Body of pancreas (tissue), 4 donors: ENCODE results near the gene GAB1. TPM values are rescaled to one million over a fixed set of nuclear protein-coding genes. Genes with fewer than 3 reads are reported as not detected.

Experiments used
- ATAC-seq: fragments of 150-250 bp; one replicate; pipeline ENCODE4 v1.9.1; 2016
- DNase-seq, 4 donors: peaks; one replicate each; pipeline ENCODE4 v3.0.0-alpha.2; 2019
- H3K27ac ChIP-seq, 4 donors: fragments of 200-600 bp; sonication (generic); 1 replicate in 3 of 4; 2 replicates in 1 of 4; pipeline versions ENCODE4 v1.5.1 to v1.6.1; 2016 to 2019; ENCODE audit warnings: mild to moderate bottlenecking in 1 of 4, mixed read lengths in 1 of 4, moderate library complexity in 1 of 4
- H3K27me3 ChIP-seq, 2 donors: fragments of 200-600 bp; sonication (generic); one replicate each; pipeline ENCODE4 v1.6.0; 2016; ENCODE audit warnings: mild to moderate bottlenecking in 1 of 2
- H3K36me3 ChIP-seq, 2 donors: fragments of 200-600 bp; sonication (generic); replicated peaks in 1 of 2; 2 replicates each; pipeline ENCODE4 v1.5.1; 2016; ENCODE audit warnings: low read depth in 2 of 2; ENCODE audit not compliant: insufficient read depth in 1 of 2
- H3K4me1 ChIP-seq: fragments of 200-600 bp; sonication (generic); one replicate; pipeline ENCODE4 v1.6.0; 2016
- H3K4me3 ChIP-seq, 2 donors: fragments of 200-600 bp; sonication (generic); 1 replicate in 1 of 2; 2 replicates in 1 of 2; pipeline ENCODE4 v1.5.1; 2016 to 2019
- H3K9me3 ChIP-seq, 3 donors: fragments of 200-600 bp; sonication (generic); 1 replicate in 2 of 3; 2 replicates in 1 of 3; pipeline ENCODE4 v1.5.1; 2016
- CTCF ChIP-seq, 7 experiments: fragments of 450-650 bp in 4 of 7; fragments of 200-600 bp in 3 of 7; sonication (generic) in 3 of 7; IDR thresholded peaks; one replicate each; pipeline ENCODE4 v1.5.1; 2016 to 2019; ENCODE audit warnings: antibody characterized with exemption in 7 of 7
- POLR2A ChIP-seq, 3 donors: fragments of 450-650 bp; IDR thresholded peaks; one replicate each; pipeline ENCODE4 v1.6.1; 2016; ENCODE audit warnings: antibody characterized with exemption in 3 of 3, mild to moderate bottlenecking in 2 of 3
- WGBS, 2 donors: methylation state at CpG; one replicate each; pipeline ENCODE4 v1.1.5; 2017; 5-methylcytosine and 5-hydroxymethylcytosine counted together
- intact Hi-C: fragments of 100-400 bp; cut with DNase I; formaldehyde crosslinking; loops from one replicate; pipeline ENCODE4 v1.15.1; 2023
- total RNA-seq, 2 donors: library from RNA; depleted of rRNA; stranded (reverse); fragments of >200 nt; gene quantifications; one replicate each; pipeline ENCODE4 v1.1.0, GENCODE V29; 2016

GAB1 gene
- total RNA-seq, 2 donors from 2014 or later, result 13.0 to 26.0 TPM

GRCh38 chr4:143458966-143459365 is 122.3 kb downstream of the GAB1 start:
- H3K9me3 ChIP-seq, result no peaks in the 10 kb centered on the region
- peaks cover 8% of the 10 kb centered on the region for H3K4me1 ChIP-seq
- no peaks in the 10 kb centered on the region for H3K27me3 ChIP-seq
- intact Hi-C loops, result no loop called here
- DNase-seq, result no peak
- no peak overlapping the region for H3K27ac ChIP-seq
- no peak for ATAC-seq
- no peak overlapping the region for H3K4me3 ChIP-seq
- TF ChIP-seq POLR2A (IDR thresholded peaks at IDR 0.05) (no peak), CTCF (IDR thresholded peaks at IDR 0.05) (no peak)
- no peaks in the 10 kb centered on the region for H3K36me3 ChIP-seq

DNA sequence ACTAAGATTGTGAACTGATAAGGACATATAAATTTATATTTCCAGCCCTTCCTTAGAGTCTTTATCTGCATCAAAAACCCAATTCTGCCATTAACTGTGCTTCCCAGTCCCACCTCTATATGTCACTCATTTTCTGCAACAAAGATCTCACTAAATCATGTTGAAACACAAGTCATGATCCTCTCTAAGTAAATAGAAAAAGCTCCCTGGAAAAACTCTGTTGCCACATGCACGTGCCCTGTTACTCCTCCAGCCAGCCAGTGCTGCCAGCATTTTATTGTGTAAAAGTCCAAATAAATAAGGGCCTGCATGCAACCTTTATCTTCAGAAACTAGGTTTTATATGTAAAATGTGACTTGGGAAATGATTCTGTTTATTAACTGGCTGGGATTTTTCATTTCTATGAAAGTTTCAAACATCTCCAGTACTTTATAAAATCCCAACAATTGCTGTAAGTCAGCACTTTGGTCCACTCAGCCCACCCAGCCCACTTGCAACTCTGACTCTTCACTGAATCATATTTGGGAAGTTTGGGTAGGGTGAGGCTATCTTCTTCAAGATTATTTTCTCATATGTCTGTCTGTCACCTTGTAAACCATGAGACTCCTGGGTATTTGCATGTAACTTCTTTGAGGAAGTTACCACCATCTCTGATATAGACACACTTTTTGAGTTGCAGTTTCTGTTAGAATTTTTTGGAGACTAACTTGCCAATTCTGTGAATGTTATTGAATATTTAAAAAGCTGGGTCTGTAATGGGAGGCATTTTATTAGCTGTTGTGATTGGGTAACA is 136.9 kb downstream of the GAB1 start:
- Histone ChIP-seq H3K4me1 (no peaks in the 10 kb centered on the region), H3K36me3 (no peaks in the 10 kb centered on the region), H3K27ac (no peak overlapping the region), H3K27me3 (no peaks in the 10 kb centered on the region), H3K9me3 (no peaks in the 10 kb centered on the region), H3K4me3 (no peak overlapping the region)
- TF ChIP-seq POLR2A (IDR thresholded peaks at IDR 0.05) (no peak), CTCF (IDR thresholded peaks at IDR 0.05) (no peak)
- DNase-seq (no peak), ATAC-seq (no peak)
- intact Hi-C loops, result no loop called here
- 74 to 93% methylated on average over 1 of the region's 1 CpG for WGBS, 2 donors

GRCh38 chr4:143477487-143477886 is 140.8 kb downstream of the GAB1 start:
- DNase-seq, result no peak
- Histone ChIP-seq H3K4me3 (no peak overlapping the region), H3K36me3 (no peaks in the 10 kb centered on the region), H3K27me3 (no peaks in the 10 kb centered on the region), H3K27ac (no peak overlapping the region), H3K9me3 (no peaks in the 10 kb centered on the region), H3K4me1 (no peaks in the 10 kb centered on the region)
- no peak for ATAC-seq
- intact Hi-C loops, result no loop called here
- 91 to 92% methylated on average over 2 of the region's 2 CpGs for WGBS, 2 donors
- TF ChIP-seq CTCF (IDR thresholded peaks at IDR 0.05) (no peak), POLR2A (IDR thresholded peaks at IDR 0.05) (no peak)

GRCh38 chr4:143481361-143481760 is 144.7 kb downstream of the GAB1 start:
- intact Hi-C loops, result no loop called here
- Histone ChIP-seq H3K4me3 (no peak overlapping the region), H3K4me1 (no peaks in the 10 kb centered on the region), H3K27me3 (no peaks in the 10 kb centered on the region), H3K27ac (no peak overlapping the region), H3K9me3 (no peaks in the 10 kb centered on the region), H3K36me3 (no peaks in the 10 kb centered on the region)
- ATAC-seq (no peak), DNase-seq (no peak)
- 17 to 20% methylated on average over 3 of the region's 3 CpGs for WGBS, 2 donors
- no peak for TF ChIP-seq CTCF (IDR thresholded peaks at IDR 0.05)
- no peak for TF ChIP-seq POLR2A (IDR thresholded peaks at IDR 0.05)

DNA sequence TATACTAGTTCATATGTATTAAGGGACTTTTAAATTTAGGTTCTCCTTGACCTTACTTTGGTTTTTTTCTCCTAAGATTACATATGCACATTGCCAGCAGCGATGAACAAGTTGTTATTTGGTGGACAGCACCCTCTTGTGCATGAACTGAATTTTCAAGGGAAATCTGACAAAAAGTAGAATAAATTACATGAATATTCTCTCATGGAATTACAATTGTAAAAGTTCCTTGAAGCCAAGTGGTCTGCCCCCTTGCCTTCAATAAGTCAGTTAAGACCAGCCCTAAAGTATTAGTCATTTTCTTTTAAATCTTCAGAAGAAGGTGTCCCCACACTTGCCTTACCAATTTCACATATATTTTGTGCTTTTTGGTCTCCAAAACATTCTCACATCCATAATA is 146.2 kb downstream of the GAB1 start:
- peak; percentile 47 for ATAC-seq
- intact Hi-C loops, result no loop called here

More for the DNA sequence above, 146.2 kb downstream of the GAB1 start:
- Histone ChIP-seq H3K27ac (no peak overlapping the region), H3K4me1 (no peaks in the 10 kb centered on the region), H3K9me3 (no peaks in the 10 kb centered on the region), H3K36me3 (no peaks in the 10 kb centered on the region), H3K27me3 (no peaks in the 10 kb centered on the region), H3K4me3 (no peak overlapping the region)
- TF ChIP-seq CTCF (IDR thresholded peaks at IDR 0.05), result peak; percentile 39 to 79 (median 66)
- no peak for TF ChIP-seq POLR2A (IDR thresholded peaks at IDR 0.05)
- DNase-seq, result peak; percentile 13 to 34 (median 20)
- 0 to 3% methylated on average over 1 of the region's 1 CpG for WGBS, 2 donors
